SKM-1 (cell line): ENCODE results near the gene ZNF154.
"Not testable (repeated sequence)": the region's sequence is repeated elsewhere in the genome, so short reads cannot be mapped to it uniquely, and the experiment has no call there.

Experiments
- DNase-seq: peaks from one replicate; lab custom pipeline; 2025; ENCODE audit not compliant: unreplicated experiment; lab: John Stamatoyannopoulos, UW

Gene ZNF154

GRCh38 chr19:57708641-57709361 is at the start of gene ZNF154:
Gene ZNF154, minus strand, starts transcription at chr19:57709204. Its CDS starts 233 bp downstream, at chr19:57708971.
- DNase-seq: no peak

GRCh38 chr19:57757941-57758340 is 48.9 kb upstream of the ZNF154 start:
- no peak for DNase-seq

- no peak for DNase-seq
Observed at GRCh38 chr19:57755031-57755430, 46.0 kb upstream of the ZNF154 start.

- no peak for DNase-seq
Observed at GRCh38 chr19:57754091-57754673, 45.2 kb upstream of the ZNF154 start.

GRCh38 chr19:57748029-57748428 is 39.0 kb upstream of the ZNF154 start:
- no peak for DNase-seq

GRCh38 chr19:57747472-57747807 is 38.4 kb upstream of the ZNF154 start:
- DNase-seq: no peak

- DNase-seq: peak; percentile 58
Observed at GRCh38 chr19:57746580-57747471, 37.8 kb upstream of the ZNF154 start, which contains the start of gene ZNF776. Gene ZNF776, plus strand, starts transcription at chr19:57746815. Its CDS starts 244 bp downstream, at chr19:57747059.

- DNase-seq: not testable (repeated sequence)
Observed at GRCh38 chr19:57738770-57739169, 29.8 kb upstream of the ZNF154 start.

- DNase-seq: not testable (repeated sequence)
Observed at GRCh38 chr19:57738320-57738719, 29.3 kb upstream of the ZNF154 start.

GRCh38 chr19:57720878-57721277 is 11.9 kb upstream of the ZNF154 start:
- DNase-seq: no peak

GRCh38 chr19:57719901-57720519 is 11.0 kb upstream of the ZNF154 start:
- DNase-seq: no peak

- no peak for DNase-seq
Observed at GRCh38 chr19:57719424-57719823, 10.4 kb upstream of the ZNF154 start.

- no peak for DNase-seq
Observed at GRCh38 chr19:57712222-57712621, 3.2 kb upstream of the ZNF154 start.

GRCh38 chr19:57709616-57710015 is 612 bp upstream of the ZNF154 start:
- DNase-seq: no peak

- DNase-seq: no peak
Observed at GRCh38 chr19:57706346-57706745, 2.7 kb downstream of the ZNF154 start.

- DNase-seq: no peak
Observed at GRCh38 chr19:57701625-57702024, 7.4 kb downstream of the ZNF154 start.

- no peak for DNase-seq
Observed at GRCh38 chr19:57689750-57690149, 19.3 kb downstream of the ZNF154 start.

- no peak for DNase-seq
Observed at GRCh38 chr19:57688011-57688763, 20.8 kb downstream of the ZNF154 start.

- no peak for DNase-seq
Observed at GRCh38 chr19:57687363-57688010, 21.5 kb downstream of the ZNF154 start.

- no peak for DNase-seq
Observed at GRCh38 chr19:57686727-57687126, 22.3 kb downstream of the ZNF154 start.
